HepG2 (cell line): ENCODE data around the gene BRIP1. TPM values are rescaled to one million over a fixed set of nuclear protein-coding genes. Genes with fewer than 3 reads are reported as not detected.
"Not testable (repeated sequence)": the region's sequence is repeated elsewhere in the genome, so short reads cannot be mapped to it uniquely, and the experiment has no call there.

Experiments used
- ATAC-seq: fragments of 200-7000 bp; cut with Tn5 transposase; 3 replicates; pipeline ENCODE4 v1.9.1; 2020; ENCODE audit warnings: mild to moderate bottlenecking, moderate library complexity
- BruUV-seq: library from RNA; stranded (reverse); fragments of 400-500 nt; replicated peaks from 2 replicates; lab custom pipeline; 2021; lab: Mats Ljungman, UMichigan
- CTCF ChIA-PET: fragments of 300-600 bp; formaldehyde crosslinking; extraction: SDS; loops from one replicate; lab custom pipeline; 2021; ENCODE audit warnings: low total read pairs, inconsistent platforms, low intra/inter-chr PET ratio; lab: Yijun Ruan, JAX
- POLR2A ChIA-PET: fragments of 350-600 bp; sonication (Branson Sonifier 250); formaldehyde crosslinking; loops from one replicate; lab custom pipeline; 2020; ENCODE audit warnings: antibody characterized with exemption, inconsistent platforms; lab: Yijun Ruan, JAX
- DNase-seq: peaks from one replicate; pipeline ENCODE4 v3.0.0-alpha.2; 2015; ENCODE audit warnings: low spot score
- FAIRE-seq: peaks from 3 replicates; lab custom pipeline; 2011; peaks lifted over from hg19 to GRCh38; lab: Jason Lieb, UNC
- H2AFZ ChIP-seq: one replicate; pipeline ENCODE4 v1.6.1; 2011; ENCODE audit warnings: low read length, inconsistent platforms
- H3K27ac ChIP-seq: fragments of 300-600 bp; 3 replicates; pipeline ENCODE4 v1.8.0; 2011; ENCODE audit warnings: mixed run types, mild to moderate bottlenecking, mixed read lengths, low read length, inconsistent platforms; ENCODE audit not compliant: insufficient read depth; ENCODE audit errors: extremely low read length
- H3K27me3 ChIP-seq, 2 experiments: fragments of 200-600 bp in 1 of 2; 2 replicates in 1 of 2; 3 replicates in 1 of 2; pipeline versions ENCODE4 v1.6.0 to v1.8.0; 2011; ENCODE audit warnings: low read length in 2 of 2, mild to moderate bottlenecking in 2 of 2, moderate library complexity in 2 of 2, inconsistent platforms in 1 of 2; ENCODE audit not compliant: insufficient read depth in 2 of 2, control insufficient read depth in 1 of 2
- H3K36me3 ChIP-seq, 2 experiments: fragments of 200-600 bp in 1 of 2; replicated peaks in 1 of 2; 2 replicates in 1 of 2; 3 replicates in 1 of 2; pipeline versions ENCODE4 v1.5.1 to v1.8.0; 2011; ENCODE audit warnings: low read length in 2 of 2, inconsistent platforms in 1 of 2; ENCODE audit not compliant: insufficient read depth in 2 of 2, control insufficient read depth in 1 of 2
- H3K4me1 ChIP-seq: 2 replicates; pipeline ENCODE4 v1.5.1; 2012; ENCODE audit warnings: low read length, inconsistent platforms; ENCODE audit not compliant: insufficient read depth
- H3K4me2 ChIP-seq: 2 replicates; pipeline ENCODE4 v1.6.0; 2011; ENCODE audit warnings: low read depth, low read length, inconsistent platforms
- H3K4me3 ChIP-seq, 3 experiments: fragments of 200-600 bp in 1 of 3; sonication (generic), shearing (Covaris generic) in 1 of 3; replicated peaks in 1 of 3; 2 replicates each; pipeline ENCODE4 v1.5.1; 2011 to 2016; ENCODE audit warnings: low read length in 3 of 3, inconsistent platforms in 2 of 3, low read depth in 2 of 3, mild to moderate bottlenecking in 2 of 3, control low read depth in 1 of 3, mixed read lengths in 1 of 3; ENCODE audit not compliant: insufficient read depth in 1 of 3
- H3K79me2 ChIP-seq: one replicate; pipeline ENCODE4 v1.6.1; 2011; ENCODE audit warnings: low read length, inconsistent platforms; ENCODE audit not compliant: insufficient read depth
- H3K9ac ChIP-seq: 2 replicates; pipeline ENCODE4 v1.6.0; 2011; ENCODE audit warnings: mild to moderate bottlenecking, low read depth, low read length, inconsistent platforms; ENCODE audit not compliant: insufficient read depth
- H3K9me3 ChIP-seq: 2 replicates; pipeline ENCODE4 v1.5.1; 2012; ENCODE audit warnings: mild to moderate bottlenecking, low read length
- H4K20me1 ChIP-seq: 2 replicates; pipeline ENCODE4 v1.6.0; 2011; ENCODE audit warnings: inconsistent platforms, mild to moderate bottlenecking, low read length, moderate library complexity; ENCODE audit not compliant: insufficient read depth
- EZH2 ChIP-seq: conservative IDR thresholded peaks from 2 replicates; pipeline ENCODE4 v1.6.1; 2012; ENCODE audit warnings: mild to moderate bottlenecking, low read depth, low read length, moderate library complexity
- FOXM1 ChIP-seq: sonication (generic); formaldehyde crosslinking; IDR thresholded peaks from 2 replicates; pipeline ENCODE4 v1.5.0; 2020; ENCODE audit warnings: missing genetic modification reagents
- GATA4 ChIP-seq: sonication (generic); IDR thresholded peaks from 2 replicates; pipeline ENCODE4 v1.6.1; 2016; ENCODE audit warnings: antibody characterized with exemption, low read depth, borderline replicate concordance
- KAT8 ChIP-seq: IDR thresholded peaks from 2 replicates; pipeline ENCODE4 v1.6.1; 2016; ENCODE audit warnings: missing genetic modification reagents, missing compliant biosample characterization
- KLF13 ChIP-seq: sonication (generic); formaldehyde crosslinking; IDR thresholded peaks from 2 replicates; pipeline ENCODE4 v1.4.0; 2020; ENCODE audit warnings: mild to moderate bottlenecking, missing genetic modification reagents
- MIXL1 ChIP-seq: IDR thresholded peaks from 2 replicates; pipeline ENCODE4 v1.6.1; 2016
- NR1H2 ChIP-seq: sonication (generic); formaldehyde crosslinking; IDR thresholded peaks from 2 replicates; pipeline ENCODE4 v1.8.1; 2022; ENCODE audit warnings: low read depth, missing genetic modification reagents, borderline replicate concordance
- PHF5A ChIP-seq: IDR thresholded peaks from one replicate; pipeline ENCODE4 v1.6.1; 2018; ENCODE audit warnings: low read depth, missing genetic modification reagents; ENCODE audit not compliant: unreplicated experiment
- PITX1 ChIP-seq: sonication (generic); formaldehyde crosslinking; IDR thresholded peaks from 2 replicates; pipeline ENCODE4 v1.5.1; 2020; ENCODE audit warnings: mild to moderate bottlenecking, missing genetic modification reagents
- RBM22 ChIP-seq: fragments of 200-400 bp; formaldehyde crosslinking; optimal IDR thresholded peaks from 2 replicates; pipeline ENCODE3; 2017; ENCODE audit warnings: mild to moderate bottlenecking, low read length, moderate library complexity
- TFDP1 ChIP-seq: IDR thresholded peaks from 2 replicates; pipeline ENCODE4 v1.6.1; 2016; ENCODE audit warnings: missing compliant biosample characterization, missing genetic modification reagents, borderline replicate concordance
- ZBTB21 ChIP-seq: sonication (generic); formaldehyde crosslinking; IDR thresholded peaks from 2 replicates; pipeline ENCODE4 v1.4.0; 2020; ENCODE audit warnings: missing genetic modification reagents
- ZFP91 ChIP-seq: sonication (generic); formaldehyde crosslinking; IDR thresholded peaks from 2 replicates; pipeline ENCODE4 v1.9.0; 2022; ENCODE audit warnings: missing genetic modification reagents, mild to moderate bottlenecking, borderline replicate concordance
- ZMYM2 ChIP-seq: sonication (generic); formaldehyde crosslinking; IDR thresholded peaks from 2 replicates; pipeline ENCODE4 v1.8.0; 2022; ENCODE audit warnings: mild to moderate bottlenecking, missing genetic modification reagents
- ZNF138 ChIP-seq: sonication (generic); formaldehyde crosslinking; IDR thresholded peaks from 2 replicates; pipeline ENCODE4 v1.5.0; 2020; ENCODE audit warnings: mild to moderate bottlenecking, low read depth, missing genetic modification reagents
- ZNF281 ChIP-seq: sonication (generic); formaldehyde crosslinking; IDR thresholded peaks from 2 replicates; pipeline ENCODE4 v1.4.0; 2020; ENCODE audit warnings: missing genetic modification reagents, borderline replicate concordance
- WGBS: methylation state at CpG from one replicate; pipeline ENCODE4 v1.1.6; 2017; ENCODE audit warnings: low lambda C conversion rate; 5-methylcytosine and 5-hydroxymethylcytosine counted together
- in situ Hi-C: cut with HindIII; loops from 2 replicates; pipeline ENCODE4 v1.10.0; 2017; ENCODE audit warnings: low pct_unique_long_range_greater_than_20kb; ENCODE audit not compliant: extremely low pct_ligation_motif_present
- intact Hi-C: fragments of 100-400 bp; cut with micrococcal nuclease; formaldehyde crosslinking; loops from one replicate; pipeline ENCODE4 v1.10.0; 2022; ENCODE audit not compliant: unreplicated experiment
- polyA plus RNA-seq, 8 experiments: library from polyadenylated mRNA; depleted of rRNA in 3 of 8; stranded (reverse) in 7 of 8; unstranded in 1 of 8; fragments of >200 nt; fragmentation: Illumina TruSeq in 4 of 8; extraction: Trizol in 4 of 8; gene quantifications; 2 replicates each; pipeline versions ENCODE4 v1.2.1 to v1.2.3, GENCODE V29; 2011 to 2016; ENCODE audit warnings: low read depth in 4 of 8, missing spikeins in 1 of 8, mixed read lengths in 1 of 8; ENCODE audit not compliant: insufficient read depth in 1 of 8
- total RNA-seq, 5 experiments: library from RNA; depleted of rRNA; stranded (reverse); fragments of >200 nt; fragmentation: Illumina TruSeq; extraction: Trizol; gene quantifications; 2 replicates each; pipeline ENCODE4 v1.2.3, GENCODE V29; 2016; ENCODE audit warnings: low read depth in 1 of 5

BRIP1 gene
- total and polyA plus RNA-seq, 2 of the 13 experiments (the other 11 are each of a cell fraction or from before 2014, with no cell fraction given): 3.8 to 27.7 TPM

DNA sequence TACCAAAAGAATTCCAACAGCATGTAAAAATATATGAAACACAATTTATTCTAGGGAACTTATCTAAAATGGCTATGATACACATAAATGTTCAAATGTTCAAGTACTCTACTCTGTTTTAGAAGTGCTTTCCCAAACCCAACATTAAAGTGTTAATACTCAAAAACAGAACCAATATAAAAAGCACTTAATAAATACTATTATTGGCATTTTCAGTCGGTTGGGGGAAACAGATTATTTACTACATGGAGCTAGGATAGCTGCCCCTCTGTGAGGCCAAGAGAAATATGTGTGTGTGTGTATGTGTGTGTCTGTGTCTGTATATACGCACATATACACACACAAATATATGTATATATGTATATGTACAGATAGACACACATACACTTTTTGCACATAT lies 32.1 kb upstream of the BRIP1 start:
- no peak overlapping the region for H3K27ac ChIP-seq
- ChIA-PET POLR2A (no interaction called here), CTCF (no interaction called here)
- no peaks in the 10 kb centered on the region for H3K4me1 ChIP-seq
- intact Hi-C loops (no loop called here), in situ Hi-C loops (no loop called here)
- H3K79me2 ChIP-seq: no peaks in the 10 kb centered on the region
- ATAC-seq (no peak), DNase-seq (no peak), FAIRE-seq (no peak)
- no peak for TF ChIP-seq TFDP1 (CRISPR knock-in tag)
- no peak for TF ChIP-seq KLF13 (CRISPR knock-in tag)
- no peak for TF ChIP-seq ZNF138 (CRISPR knock-in tag)
- TF ChIP-seq GATA4: no peak
- no peak for TF ChIP-seq ZNF281 (CRISPR knock-in tag)
- TF ChIP-seq FOXM1 (CRISPR knock-in tag): no peak
- TF ChIP-seq PHF5A (CRISPR knock-in tag): no peak
- TF ChIP-seq RBM22: no peak
- no peak for TF ChIP-seq KAT8 (CRISPR knock-in tag)
- TF ChIP-seq ZFP91: no peak
- TF ChIP-seq ZBTB21 (CRISPR knock-in tag): no peak
- TF ChIP-seq NR1H2 (CRISPR knock-in tag): no peak
- TF ChIP-seq MIXL1 (CRISPR knock-in tag): no peak
- no peak for TF ChIP-seq ZMYM2 (CRISPR knock-in tag)
- no peak for TF ChIP-seq PITX1 (CRISPR knock-in tag)
- no peak for TF ChIP-seq EZH2
- H3K4me2 ChIP-seq: no peak overlapping the region
- WGBS: 46% methylated on average over 2 of the region's 2 CpGs
- BruUV-seq: no TSS peak
- no peaks in the 10 kb centered on the region for H3K9me3 ChIP-seq
- H2AFZ ChIP-seq: no peak overlapping the region
- H3K36me3 ChIP-seq: peaks cover 8 to 49% of the 10 kb centered on the region in 2 experiments
- no peak overlapping the region for H3K9ac ChIP-seq
- no peak overlapping the region for H3K4me3 ChIP-seq
- no peaks in the 10 kb centered on the region for H4K20me1 ChIP-seq
- no peaks in the 10 kb centered on the region for H3K27me3 ChIP-seq

GRCh38 chr17:61894310-61894709 lies 31.0 kb upstream of the BRIP1 start:
- WGBS: 91% methylated on average over 5 of the region's 5 CpGs
- H3K4me1 ChIP-seq, ATAC-seq, BruUV-seq, intact Hi-C loops, in situ Hi-C loops, FAIRE-seq, DNase-seq, H3K4me3 ChIP-seq, CTCF ChIA-PET, H3K27me3 ChIP-seq, H3K79me2 ChIP-seq, H3K9me3 ChIP-seq, H3K27ac ChIP-seq, POLR2A ChIA-PET, H3K4me2 ChIP-seq, H3K9ac ChIP-seq, H2AFZ ChIP-seq, H4K20me1 ChIP-seq: not testable (repeated sequence)
- peaks cover 3 to 50% of the 10 kb centered on the region in 2 experiments for H3K36me3 ChIP-seq
